Neural progenitor cell (in vitro differentiated cells): ENCODE measurements around the gene ADTRP. TPM values are rescaled to one million over a fixed set of nuclear protein-coding genes. Genes with fewer than 3 reads are reported as not detected.

Experiments
- DNase-seq: peaks from one replicate; pipeline ENCODE4 v3.0.0-alpha.2; 2016; ENCODE audit warnings: low spot score
- H2AFZ ChIP-seq: fragments of 200-600 bp; sonication (generic); replicated peaks from 2 replicates; pipeline ENCODE4 v1.6.1; 2016; ENCODE audit warnings: antibody characterized with exemption
- H3F3A ChIP-seq: fragments of 200-600 bp; sonication (generic); 2 replicates; pipeline ENCODE4 v1.6.1; 2016; ENCODE audit warnings: antibody characterized with exemption, low read depth
- H3K27ac ChIP-seq: fragments of 200-600 bp; sonication (generic); 2 replicates; pipeline ENCODE4 v1.5.1; 2016; ENCODE audit warnings: mild to moderate bottlenecking
- H3K27me3 ChIP-seq: fragments of 200-600 bp; sonication (generic); 2 replicates; pipeline ENCODE4 v1.6.1; 2016; ENCODE audit warnings: mild to moderate bottlenecking, moderate library complexity
- H3K36me3 ChIP-seq: fragments of 200-600 bp; sonication (generic); 2 replicates; pipeline ENCODE4 v1.5.1; 2016
- H3K4me1 ChIP-seq: fragments of 200-600 bp; sonication (generic); 2 replicates; pipeline ENCODE4 v1.6.1; 2016; ENCODE audit warnings: mixed run types
- H3K4me2 ChIP-seq: fragments of 200-600 bp; sonication (generic); 2 replicates; pipeline ENCODE4 v1.6.1; 2016
- H3K4me3 ChIP-seq: fragments of 200-600 bp; sonication (generic); 2 replicates; pipeline ENCODE4 v1.5.1; 2016
- H3K79me2 ChIP-seq: fragments of 200-600 bp; sonication (generic); 2 replicates; pipeline ENCODE4 v1.6.1; 2016; ENCODE audit warnings: low read depth
- H3K9ac ChIP-seq: fragments of 200-600 bp; sonication (generic); 2 replicates; pipeline ENCODE4 v1.6.1; 2016
- H3K9me3 ChIP-seq: fragments of 200-600 bp; sonication (generic); 2 replicates; pipeline ENCODE4 v1.5.1; 2016; ENCODE audit warnings: low read depth
- H4K20me1 ChIP-seq: fragments of 200-600 bp; sonication (generic); 2 replicates; pipeline ENCODE4 v1.6.1; 2016; ENCODE audit warnings: low read depth
- H3K27ac Mint-ChIP-seq: 3 replicates; pipeline ENCODE4 v1.8.0; 2021; ENCODE audit warnings: mixed read lengths
- H3K27me3 Mint-ChIP-seq: 2 replicates; pipeline ENCODE4 v1.8.0; 2022; ENCODE audit warnings: low read depth, mild to moderate bottlenecking, inconsistent platforms, moderate library complexity, mixed read lengths; ENCODE audit not compliant: insufficient read depth
- H3K36me3 Mint-ChIP-seq: 3 replicates; pipeline ENCODE4 v1.8.0; 2021; ENCODE audit warnings: mixed read lengths
- H3K4me1 Mint-ChIP-seq: 3 replicates; pipeline ENCODE4 v1.8.0; 2021; ENCODE audit warnings: mixed read lengths
- H3K4me3 Mint-ChIP-seq: 3 replicates; pipeline ENCODE4 v1.8.0; 2021; ENCODE audit warnings: mild to moderate bottlenecking, moderate library complexity, mixed read lengths
- H3K9me3 Mint-ChIP-seq: 3 replicates; pipeline ENCODE4 v1.8.0; 2020; ENCODE audit warnings: mixed read lengths
- CTCF ChIP-seq: fragments of 200-600 bp; sonication (generic); IDR thresholded peaks from 2 replicates; pipeline ENCODE4 v1.5.1; 2017; ENCODE audit warnings: antibody characterized with exemption, mild to moderate bottlenecking
- EZH2 ChIP-seq: fragments of 200-600 bp; sonication (generic); IDR thresholded peaks from 2 replicates; pipeline ENCODE4 v1.6.1; 2017; ENCODE audit warnings: antibody characterized with exemption, mild to moderate bottlenecking, moderate library complexity
- EZH2phosphoT487 ChIP-seq: fragments of 200-600 bp; sonication (generic); IDR thresholded peaks from 2 replicates; pipeline ENCODE4 v1.6.1; 2017; ENCODE audit warnings: antibody characterized with exemption
- total RNA-seq: library from RNA; depleted of rRNA; stranded (reverse); fragments of >200 nt; gene quantifications from 2 replicates; pipeline ENCODE4 v1.2.3, GENCODE V29; 2015; ENCODE audit warnings: low replicate concordance

Gene ADTRP
- total RNA-seq, 1 donor from 2014 or later: not detected

GRCh38 chr6:11755725-11756124, 22.9 kb downstream of the ADTRP start:
- no peak overlapping the region for H3K4me2 ChIP-seq
- Mint-ChIP-seq H3K27me3 (peaks cover 3% of the 10 kb centered on the region), H3K4me3 (no peak overlapping the region), H3K4me1 (peaks cover 22% of the 10 kb centered on the region), H3K9me3 (peaks cover 14% of the 10 kb centered on the region), H3K36me3 (no peaks in the 10 kb centered on the region), H3K27ac (no peak overlapping the region)
- H3K79me2 ChIP-seq: no peaks in the 10 kb centered on the region
- no peak for DNase-seq
- H3K4me1 ChIP-seq: peaks cover 4% of the 10 kb centered on the region
- no peak overlapping the region for H2AFZ ChIP-seq
- no peak overlapping the region for H3K9ac ChIP-seq
- no peak overlapping the region for H3K4me3 ChIP-seq
- H4K20me1 ChIP-seq: no peaks in the 10 kb centered on the region
- no peak overlapping the region for H3K27ac ChIP-seq
- no peaks in the 10 kb centered on the region for H3K9me3 ChIP-seq
- H3K36me3 ChIP-seq: no peaks in the 10 kb centered on the region
- H3K27me3 ChIP-seq: no peaks in the 10 kb centered on the region
- H3F3A ChIP-seq: no peaks in the 10 kb centered on the region
- TF ChIP-seq EZH2phosphoT487: no peak
- TF ChIP-seq EZH2: no peak
- TF ChIP-seq CTCF: no peak

DNA sequence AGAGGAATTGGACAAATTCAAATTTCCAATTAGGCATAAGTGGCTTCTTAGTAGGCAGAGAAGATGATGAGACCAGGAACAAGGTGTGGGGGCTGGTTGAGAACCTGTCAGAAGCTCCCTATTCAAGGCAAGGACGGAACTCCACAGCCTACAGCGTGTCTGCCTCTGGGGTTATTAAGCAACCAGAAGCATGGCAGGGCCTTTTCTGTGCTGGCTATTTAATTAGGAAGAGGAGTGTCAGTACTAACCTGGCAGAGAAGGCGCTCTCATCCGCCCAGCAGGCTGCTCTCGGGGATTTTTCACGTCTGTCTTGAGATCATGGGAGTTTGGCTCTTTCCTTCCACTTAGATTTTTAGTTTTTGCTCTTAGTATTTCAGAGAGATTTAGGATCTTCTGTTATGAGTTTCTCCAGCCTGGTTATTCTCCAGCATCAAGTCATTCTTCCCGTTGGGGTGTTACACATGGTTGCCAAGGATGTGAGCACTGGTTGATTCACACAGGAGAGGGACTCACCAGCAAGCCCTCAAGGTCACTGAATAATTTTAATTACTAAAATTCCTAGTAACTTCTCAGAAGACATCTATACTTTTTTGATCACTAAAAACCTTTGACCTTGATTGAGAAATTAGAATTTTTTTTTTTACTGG, 23.9 kb downstream of the ADTRP start:
- Histone ChIP-seq H4K20me1 (no peaks in the 10 kb centered on the region), H3K4me3 (no peak overlapping the region), H3F3A (no peaks in the 10 kb centered on the region), H3K27ac (no peak overlapping the region), H3K36me3 (no peaks in the 10 kb centered on the region), H3K4me2 (no peak overlapping the region), H2AFZ (no peak overlapping the region), H3K4me1 (peaks cover 9% of the 10 kb centered on the region), H3K9ac (no peak overlapping the region), H3K9me3 (no peaks in the 10 kb centered on the region), H3K27me3 (no peaks in the 10 kb centered on the region), H3K79me2 (no peaks in the 10 kb centered on the region)
- no peak for DNase-seq
- Mint-ChIP-seq H3K4me3 (no peak overlapping the region), H3K27me3 (peaks cover 3% of the 10 kb centered on the region), H3K36me3 (no peaks in the 10 kb centered on the region), H3K27ac (no peak overlapping the region), H3K9me3 (peaks cover 14% of the 10 kb centered on the region), H3K4me1 (peaks cover 28% of the 10 kb centered on the region)
- TF ChIP-seq CTCF: no peak
- no peak for TF ChIP-seq EZH2phosphoT487
- no peak for TF ChIP-seq EZH2

DNA sequence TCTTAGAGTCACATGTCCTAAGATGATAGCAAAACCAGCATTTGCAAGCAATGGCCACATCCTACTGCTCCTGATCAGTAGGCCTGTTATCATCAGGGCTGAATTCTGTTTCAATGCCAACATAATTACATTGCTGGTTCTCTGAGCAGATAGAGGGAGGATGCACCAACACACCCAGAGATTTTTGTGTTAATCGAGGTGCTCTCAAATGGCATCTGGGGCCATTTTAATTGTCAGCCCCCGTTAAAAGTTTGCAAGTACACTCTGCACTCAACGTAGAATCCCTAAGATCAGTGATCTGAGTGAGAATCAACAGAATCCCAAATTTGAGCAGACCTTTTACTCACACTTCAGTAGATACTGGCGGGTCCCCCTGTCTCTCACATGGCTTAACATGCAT, 24.8 kb downstream of the ADTRP start:
- Mint-ChIP-seq H3K27ac (no peak overlapping the region), H3K4me3 (no peak overlapping the region), H3K4me1 (peaks cover 28% of the 10 kb centered on the region), H3K27me3 (peaks cover 3% of the 10 kb centered on the region), H3K9me3 (peaks cover 14% of the 10 kb centered on the region), H3K36me3 (no peaks in the 10 kb centered on the region)
- H3K4me1 ChIP-seq: peaks cover 9% of the 10 kb centered on the region
- no peak overlapping the region for H3K4me3 ChIP-seq
- H2AFZ ChIP-seq: no peak overlapping the region
- TF ChIP-seq EZH2phosphoT487: no peak
- TF ChIP-seq EZH2: no peak
- no peak for TF ChIP-seq CTCF
- no peaks in the 10 kb centered on the region for H3F3A ChIP-seq
- H3K27ac ChIP-seq: no peak overlapping the region
- H3K9me3 ChIP-seq: no peaks in the 10 kb centered on the region
- no peak overlapping the region for H3K4me2 ChIP-seq
- no peaks in the 10 kb centered on the region for H4K20me1 ChIP-seq
- H3K9ac ChIP-seq: no peak overlapping the region
- H3K79me2 ChIP-seq: no peaks in the 10 kb centered on the region
- no peaks in the 10 kb centered on the region for H3K27me3 ChIP-seq
- no peak for DNase-seq
- H3K36me3 ChIP-seq: no peaks in the 10 kb centered on the region
